SK-MEL-5 (cell line): ENCODE results near the gene CSAG1. TPM values are rescaled to one million over a fixed set of nuclear protein-coding genes. Genes with fewer than 3 reads are reported as not detected.
"Not testable (repeated sequence)": the region's sequence is repeated elsewhere in the genome, so short reads cannot be mapped to it uniquely, and the experiment has no call there.

Experiments used
- DNase-seq: peaks from one replicate; pipeline ENCODE4 v3.0.0-alpha.2; 2016; ENCODE audit warnings: low read depth, low spot score
- in situ Hi-C: cut with HindIII; loops from 2 replicates; pipeline ENCODE4 v1.10.0; 2016; ENCODE audit warnings: low sequenced_read_pairs, high pct_unique_total_duplicates, low pct_unique_long_range_greater_than_20kb
- total RNA-seq: library from RNA; depleted of rRNA; stranded (reverse); fragments of >200 nt; shearing (Covaris generic); gene quantifications from 2 replicates; pipeline ENCODE4 v1.2.3, GENCODE V29; 2014; rRNA removed

Gene CSAG1
- total RNA-seq, 1 experiment from 2014 or later, result 71.2 TPM

- in situ Hi-C loops, DNase-seq: not testable (repeated sequence)
Measured at GRCh38 chrX:152713195-152713594, 20.3 kb downstream of the CSAG1 start.

- DNase-seq, in situ Hi-C loops: not testable (repeated sequence)
Measured at GRCh38 chrX:152709173-152709572, 24.3 kb downstream of the CSAG1 start, which contains the start of gene CSAG2. CSAG2 (minus strand) TSS chrX:152709273; CDS start chrX:152709112, 161 bp downstream.

- DNase-seq, in situ Hi-C loops: not testable (repeated sequence)
Measured at GRCh38 chrX:152706500-152706899, 27.0 kb downstream of the CSAG1 start.

- in situ Hi-C loops, DNase-seq: not testable (repeated sequence)
Measured at GRCh38 chrX:152700390-152700789, 33.1 kb downstream of the CSAG1 start.

- in situ Hi-C loops, result not testable (repeated sequence)
Measured at GRCh38 chrX:152697952-152698931, 35.3 kb downstream of the CSAG1 start, which contains the start of gene MAGEA3. MAGEA3 (plus strand) TSS chrX:152698794; CDS start chrX:152700833, 2,039 bp downstream.

GRCh38 chrX:152681012-152681411, 52.5 kb downstream of the CSAG1 start:
- DNase-seq, in situ Hi-C loops: not testable (repeated sequence)

More at GRCh38 chrX:152697952-152698931, 35.3 kb downstream of the CSAG1 start, which contains the start of gene MAGEA3:
- not testable (repeated sequence) for DNase-seq

Other genes starting within 250 kb of the CSAG1 start
- gene GABRQ, start 95.8 kb downstream of the CSAG1 start, total RNA-seq, result not detected in 2 replicates
- 252 TPM in 2 replicates for gene MAGEA3, start 34.9 kb downstream of the CSAG1 start, total RNA-seq
- gene CSAG2, start 24.4 kb downstream of the CSAG1 start, total RNA-seq, result 1.1 TPM in 1 of 2 replicates, not detected in the other
- 16.7 and 21.8 TPM in 2 replicates for gene MAGEA2B, start 19.1 kb downstream of the CSAG1 start, total RNA-seq
- 133 and 153 TPM in 2 replicates for gene MAGEA12, start within 50 bp of the CSAG1 start, total RNA-seq
- 67.5 and 73.1 TPM in 2 replicates for gene MAGEA2, start 20.1 kb upstream of the CSAG1 start, total RNA-seq
- gene CSAG3, start 25.5 kb upstream of the CSAG1 start, total RNA-seq, result 7.6 and 8.9 TPM in 2 replicates
- 187 and 193 TPM in 2 replicates for gene MAGEA6, start 36.0 kb upstream of the CSAG1 start, total RNA-seq
- 26.8 and 30.8 TPM in 2 replicates for gene CETN2, start 97.0 kb upstream of the CSAG1 start, total RNA-seq
- gene NSDHL, start 97.3 kb upstream of the CSAG1 start, total RNA-seq, result 15.1 and 17.9 TPM in 2 replicates
- 0.56 and 0.92 TPM in 2 replicates for gene ZNF185, start 164.3 kb upstream of the CSAG1 start, total RNA-seq